ENCODE measurements around the gene MLPH. TPM values are rescaled to one million over a fixed set of nuclear protein-coding genes. Genes with fewer than 3 reads are reported as not detected.
A peak's percentile ranks its signal among the peaks of the same experiment; 100 is the strongest.

The MLPH gene
- total and polyA plus RNA-seq, 2 of the 13 experiments (the other 11 are each of a cell fraction or from before 2014, with no cell fraction given): 0.12 TPM; not detected in 1

DNA sequence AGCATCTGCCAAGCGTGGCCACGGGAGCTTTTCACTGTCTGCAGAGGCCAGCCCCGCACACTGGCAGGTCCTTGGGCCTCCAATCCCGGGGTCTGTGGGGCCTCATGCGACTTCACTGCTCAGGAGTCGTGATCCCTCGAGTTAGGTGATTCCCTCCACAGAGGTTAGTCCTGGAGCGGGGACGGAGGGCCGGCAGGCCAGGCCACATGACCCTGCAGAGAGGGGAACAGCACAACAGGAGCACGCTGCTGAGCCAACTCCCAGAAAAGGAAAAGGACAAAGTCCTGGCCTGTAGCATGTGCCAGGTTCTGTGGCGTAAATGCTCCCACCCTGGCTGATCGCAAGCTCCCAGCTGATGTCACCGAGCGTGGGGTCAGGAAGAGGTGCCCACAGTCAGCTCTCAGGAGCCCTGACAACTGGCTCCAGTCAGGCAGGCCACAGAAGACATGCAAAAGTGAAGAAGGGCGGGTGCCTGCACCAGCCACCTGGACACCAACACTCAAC lies 64.1 kb downstream of the MLPH start (continued):
- no peak for TF ChIP-seq MAZ (IDR thresholded peaks at IDR 0.05; ENCODE audit: borderline replicate concordance, low read depth, low read length)
- 0 out of 2 replicates have a peak, but pooled peaks have one; percentile 16 for TF ChIP-seq MAZ (CRISPR knock-in tag; IDR thresholded peaks at IDR 0.05; ENCODE audit: low read depth)
- TF ChIP-seq, protein P1, sequence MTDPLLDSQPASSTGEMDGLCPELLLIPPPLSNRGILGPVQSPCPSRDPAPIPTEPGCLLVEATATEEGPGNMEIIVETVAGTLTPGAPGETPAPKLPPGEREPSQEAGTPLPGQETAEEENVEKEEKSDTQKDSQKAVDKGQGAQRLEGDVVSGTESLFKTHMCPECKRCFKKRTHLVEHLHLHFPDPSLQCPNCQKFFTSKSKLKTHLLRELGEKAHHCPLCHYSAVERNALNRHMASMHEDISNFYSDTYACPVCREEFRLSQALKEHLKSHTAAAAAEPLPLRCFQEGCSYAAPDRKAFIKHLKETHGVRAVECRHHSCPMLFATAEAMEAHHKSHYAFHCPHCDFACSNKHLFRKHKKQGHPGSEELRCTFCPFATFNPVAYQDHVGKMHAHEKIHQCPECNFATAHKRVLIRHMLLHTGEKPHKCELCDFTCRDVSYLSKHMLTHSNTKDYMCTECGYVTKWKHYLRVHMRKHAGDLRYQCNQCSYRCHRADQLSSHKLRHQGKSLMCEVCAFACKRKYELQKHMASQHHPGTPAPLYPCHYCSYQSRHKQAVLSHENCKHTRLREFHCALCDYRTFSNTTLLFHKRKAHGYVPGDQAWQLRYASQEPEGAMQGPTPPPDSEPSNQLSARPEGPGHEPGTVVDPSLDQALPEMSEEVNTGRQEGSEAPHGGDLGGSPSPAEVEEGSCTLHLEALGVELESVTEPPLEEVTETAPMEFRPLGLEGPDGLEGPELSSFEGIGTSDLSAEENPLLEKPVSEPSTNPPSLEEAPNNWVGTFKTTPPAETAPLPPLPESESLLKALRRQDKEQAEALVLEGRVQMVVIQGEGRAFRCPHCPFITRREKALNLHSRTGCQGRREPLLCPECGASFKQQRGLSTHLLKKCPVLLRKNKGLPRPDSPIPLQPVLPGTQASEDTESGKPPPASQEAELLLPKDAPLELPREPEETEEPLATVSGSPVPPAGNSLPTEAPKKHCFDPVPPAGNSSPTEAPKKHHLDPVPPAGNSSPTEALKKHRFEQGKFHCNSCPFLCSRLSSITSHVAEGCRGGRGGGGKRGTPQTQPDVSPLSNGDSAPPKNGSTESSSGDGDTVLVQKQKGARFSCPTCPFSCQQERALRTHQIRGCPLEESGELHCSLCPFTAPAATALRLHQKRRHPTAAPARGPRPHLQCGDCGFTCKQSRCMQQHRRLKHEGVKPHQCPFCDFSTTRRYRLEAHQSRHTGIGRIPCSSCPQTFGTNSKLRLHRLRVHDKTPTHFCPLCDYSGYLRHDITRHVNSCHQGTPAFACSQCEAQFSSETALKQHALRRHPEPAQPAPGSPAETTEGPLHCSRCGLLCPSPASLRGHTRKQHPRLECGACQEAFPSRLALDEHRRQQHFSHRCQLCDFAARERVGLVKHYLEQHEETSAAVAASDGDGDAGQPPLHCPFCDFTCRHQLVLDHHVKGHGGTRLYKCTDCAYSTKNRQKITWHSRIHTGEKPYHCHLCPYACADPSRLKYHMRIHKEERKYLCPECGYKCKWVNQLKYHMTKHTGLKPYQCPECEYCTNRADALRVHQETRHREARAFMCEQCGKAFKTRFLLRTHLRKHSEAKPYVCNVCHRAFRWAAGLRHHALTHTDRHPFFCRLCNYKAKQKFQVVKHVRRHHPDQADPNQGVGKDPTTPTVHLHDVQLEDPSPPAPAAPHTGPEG (CRISPR knock-in tag; IDR thresholded peaks at IDR 0.05): no peak
- peak in 1 of 2 experiments; percentile 12; a peak in 1 of 4 replicates for TF ChIP-seq NR2F1 (CRISPR knock-in tag; IDR thresholded peaks at IDR 0.05)
- peak; percentile 72; the same call in 1 of the 2 replicates for TF ChIP-seq MEF2D (CRISPR knock-in tag; IDR thresholded peaks at IDR 0.05)
- peak; percentile 57; the same call in 1 of the 2 replicates for TF ChIP-seq KDM5B (CRISPR knock-in tag; IDR thresholded peaks at IDR 0.05; ENCODE audit: borderline replicate concordance)
- no peak for TF ChIP-seq ELF1 (CRISPR knock-in tag; IDR thresholded peaks at IDR 0.05)
- no peak for TF ChIP-seq PHF8 (CRISPR knock-in tag; IDR thresholded peaks at IDR 0.05)
- TF ChIP-seq ZNF101 (CRISPR knock-in tag; IDR thresholded peaks at IDR 0.05; ENCODE audit: borderline replicate concordance, low read depth): no peak
- TF ChIP-seq ZNF552 (CRISPR knock-in tag; IDR thresholded peaks at IDR 0.05; ENCODE audit: borderline replicate concordance): no peak
- no peak for TF ChIP-seq JUNB (CRISPR knock-in tag; IDR thresholded peaks at IDR 0.05; ENCODE audit: borderline replicate concordance)
- TF ChIP-seq, protein P2, sequence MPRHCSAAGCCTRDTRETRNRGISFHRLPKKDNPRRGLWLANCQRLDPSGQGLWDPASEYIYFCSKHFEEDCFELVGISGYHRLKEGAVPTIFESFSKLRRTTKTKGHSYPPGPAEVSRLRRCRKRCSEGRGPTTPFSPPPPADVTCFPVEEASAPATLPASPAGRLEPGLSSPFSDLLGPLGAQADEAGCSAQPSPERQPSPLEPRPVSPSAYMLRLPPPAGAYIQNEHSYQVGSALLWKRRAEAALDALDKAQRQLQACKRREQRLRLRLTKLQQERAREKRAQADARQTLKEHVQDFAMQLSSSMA (CRISPR knock-in tag; IDR thresholded peaks at IDR 0.05): no peak
- TF ChIP-seq ZNF749 (CRISPR knock-in tag; IDR thresholded peaks at IDR 0.05; ENCODE audit: borderline replicate concordance): no peak
- peak; percentile 56 for TF ChIP-seq ERF (CRISPR knock-in tag; IDR thresholded peaks at IDR 0.05)
- no peak for TF ChIP-seq ATM (IDR thresholded peaks at IDR 0.05; ENCODE audit: borderline replicate concordance)
- TF ChIP-seq, protein P3, sequence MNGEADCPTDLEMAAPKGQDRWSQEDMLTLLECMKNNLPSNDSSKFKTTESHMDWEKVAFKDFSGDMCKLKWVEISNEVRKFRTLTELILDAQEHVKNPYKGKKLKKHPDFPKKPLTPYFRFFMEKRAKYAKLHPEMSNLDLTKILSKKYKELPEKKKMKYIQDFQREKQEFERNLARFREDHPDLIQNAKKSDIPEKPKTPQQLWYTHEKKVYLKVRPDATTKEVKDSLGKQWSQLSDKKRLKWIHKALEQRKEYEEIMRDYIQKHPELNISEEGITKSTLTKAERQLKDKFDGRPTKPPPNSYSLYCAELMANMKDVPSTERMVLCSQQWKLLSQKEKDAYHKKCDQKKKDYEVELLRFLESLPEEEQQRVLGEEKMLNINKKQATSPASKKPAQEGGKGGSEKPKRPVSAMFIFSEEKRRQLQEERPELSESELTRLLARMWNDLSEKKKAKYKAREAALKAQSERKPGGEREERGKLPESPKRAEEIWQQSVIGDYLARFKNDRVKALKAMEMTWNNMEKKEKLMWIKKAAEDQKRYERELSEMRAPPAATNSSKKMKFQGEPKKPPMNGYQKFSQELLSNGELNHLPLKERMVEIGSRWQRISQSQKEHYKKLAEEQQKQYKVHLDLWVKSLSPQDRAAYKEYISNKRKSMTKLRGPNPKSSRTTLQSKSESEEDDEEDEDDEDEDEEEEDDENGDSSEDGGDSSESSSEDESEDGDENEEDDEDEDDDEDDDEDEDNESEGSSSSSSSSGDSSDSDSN (CRISPR knock-in tag; IDR thresholded peaks at IDR 0.05): peak; percentile 24; the same call in 1 of the 2 replicates
- TF ChIP-seq ZNF510 (CRISPR knock-in tag; IDR thresholded peaks at IDR 0.05; ENCODE audit: low read depth): no peak
- peak; percentile 36; the same call in 1 of the 2 replicates for TF ChIP-seq MED1 (CRISPR knock-in tag; IDR thresholded peaks at IDR 0.05)
- no peak for TF ChIP-seq PHF5A (CRISPR knock-in tag; IDR thresholded peaks at IDR 0.05; ENCODE audit: low read depth, unreplicated experiment)
- no peak for TF ChIP-seq MXD4 (CRISPR knock-in tag; IDR thresholded peaks at IDR 0.05)
